ENCODE data around the gene RASGRP3.
A peak's percentile ranks its signal among the peaks of the same experiment; 100 is the strongest.
"Not testable (repeated sequence)": the region's sequence is repeated elsewhere in the genome, so short reads cannot be mapped to it uniquely, and the experiment has no call there.

RASGRP3 gene, protein sequence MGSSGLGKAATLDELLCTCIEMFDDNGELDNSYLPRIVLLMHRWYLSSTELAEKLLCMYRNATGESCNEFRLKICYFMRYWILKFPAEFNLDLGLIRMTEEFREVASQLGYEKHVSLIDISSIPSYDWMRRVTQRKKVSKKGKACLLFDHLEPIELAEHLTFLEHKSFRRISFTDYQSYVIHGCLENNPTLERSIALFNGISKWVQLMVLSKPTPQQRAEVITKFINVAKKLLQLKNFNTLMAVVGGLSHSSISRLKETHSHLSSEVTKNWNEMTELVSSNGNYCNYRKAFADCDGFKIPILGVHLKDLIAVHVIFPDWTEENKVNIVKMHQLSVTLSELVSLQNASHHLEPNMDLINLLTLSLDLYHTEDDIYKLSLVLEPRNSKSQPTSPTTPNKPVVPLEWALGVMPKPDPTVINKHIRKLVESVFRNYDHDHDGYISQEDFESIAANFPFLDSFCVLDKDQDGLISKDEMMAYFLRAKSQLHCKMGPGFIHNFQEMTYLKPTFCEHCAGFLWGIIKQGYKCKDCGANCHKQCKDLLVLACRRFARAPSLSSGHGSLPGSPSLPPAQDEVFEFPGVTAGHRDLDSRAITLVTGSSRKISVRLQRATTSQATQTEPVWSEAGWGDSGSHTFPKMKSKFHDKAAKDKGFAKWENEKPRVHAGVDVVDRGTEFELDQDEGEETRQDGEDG

GRCh38 chr2:33476131-33476792, at the start of gene RASGRP3:
Gene RASGRP3, plus strand, starts transcription at chr2:33476649. Its CDS starts 38,488 bp downstream, at chr2:33515137.
- DNase-seq, result peak; percentile 57

DNA sequence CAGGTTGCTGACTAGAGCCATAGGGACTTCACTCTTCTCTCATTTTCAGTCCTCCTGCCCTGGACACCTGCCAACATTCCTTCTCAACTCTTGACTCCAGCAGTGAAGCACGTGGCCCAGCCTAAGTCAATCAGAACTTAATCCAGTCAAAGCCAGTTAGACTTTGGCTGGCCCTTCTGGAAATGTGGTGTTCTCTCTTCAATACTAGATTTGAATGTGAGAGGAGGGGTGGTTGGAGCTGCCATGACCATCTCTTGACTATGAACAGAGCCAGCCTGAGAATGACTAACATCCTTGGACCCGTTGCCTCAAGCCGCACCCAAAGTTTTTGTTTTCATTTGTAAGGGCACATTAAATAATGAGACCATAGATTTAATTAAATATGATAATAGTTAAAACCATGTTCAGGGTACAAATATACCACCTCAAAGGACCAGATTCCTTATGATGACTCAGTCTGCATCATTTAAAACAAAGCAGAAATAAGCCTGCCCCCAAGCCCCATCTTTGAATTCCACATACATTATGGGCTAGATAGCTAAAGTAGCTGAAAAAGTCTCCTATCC, 49.7 kb upstream of the RASGRP3 start:
- DNase-seq, result no peak

DNA sequence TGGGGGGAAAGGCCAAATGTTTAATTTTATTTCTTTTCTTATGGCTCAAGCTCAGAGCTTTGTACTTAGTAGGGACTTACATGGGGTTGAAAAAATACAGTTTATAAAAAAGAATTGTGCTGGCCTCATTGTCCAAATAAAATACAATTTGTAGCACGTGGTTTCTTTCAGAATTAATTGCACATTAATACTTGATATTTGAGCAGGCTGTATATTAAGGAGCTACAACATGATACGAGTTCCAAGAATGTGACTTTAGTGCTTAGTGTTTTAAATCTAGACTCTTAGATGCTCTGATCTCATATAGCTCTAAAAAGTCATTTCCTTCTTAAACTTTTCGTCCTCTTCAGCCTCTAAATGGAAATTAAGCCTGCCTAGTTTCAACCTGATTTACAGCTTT, 46.4 kb upstream of the RASGRP3 start:
- no peak for DNase-seq

- DNase-seq, result no peak
Observed at GRCh38 chr2:33430856-33431255, 45.6 kb upstream of the RASGRP3 start.

DNA sequence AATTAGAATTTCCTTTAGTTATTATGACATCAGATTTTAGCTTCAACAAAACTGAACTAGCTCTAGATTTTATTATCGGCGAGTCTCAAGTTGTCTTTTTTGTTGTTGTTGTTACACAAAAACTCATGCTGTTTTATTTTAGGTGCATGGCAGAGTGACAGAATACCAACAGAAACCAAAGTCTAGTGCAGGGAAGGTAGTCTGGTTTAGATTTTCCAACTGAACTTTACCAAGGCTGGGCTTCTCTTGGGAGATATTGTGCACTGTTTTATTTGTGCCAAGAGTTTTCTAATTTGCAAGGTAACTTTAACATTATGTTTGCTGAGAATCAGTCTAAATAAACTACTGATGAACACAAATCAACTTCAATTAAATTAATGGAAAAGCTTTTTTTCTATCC, 43.6 kb upstream of the RASGRP3 start:
- no peak for DNase-seq

- no peak for DNase-seq
Observed at GRCh38 chr2:33433279-33434235, 42.9 kb upstream of the RASGRP3 start.

DNA sequence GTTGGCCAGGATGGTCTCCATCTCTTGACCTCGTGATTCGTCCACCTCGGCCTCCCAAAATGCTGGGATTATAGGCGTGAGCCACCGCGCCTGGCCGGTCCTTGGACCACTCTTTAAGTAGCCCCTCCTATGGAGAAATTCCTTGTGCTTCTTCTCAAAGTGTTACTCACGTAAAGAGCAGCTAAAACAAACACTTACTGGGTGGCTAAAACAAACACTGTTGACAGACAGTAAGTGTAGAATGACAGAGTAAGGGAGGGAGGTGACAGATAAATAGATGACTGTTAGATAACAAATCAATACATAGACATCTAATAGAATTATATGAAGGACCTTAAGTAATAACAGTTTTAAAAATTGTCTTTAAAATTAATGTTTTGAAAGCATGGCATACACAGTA, 40.9 kb upstream of the RASGRP3 start:
- DNase-seq, result no peak

GRCh38 chr2:33436083-33436482, 40.4 kb upstream of the RASGRP3 start:
- no peak for DNase-seq

GRCh38 chr2:33437297-33437696, 39.2 kb upstream of the RASGRP3 start:
- DNase-seq, result no peak

DNA sequence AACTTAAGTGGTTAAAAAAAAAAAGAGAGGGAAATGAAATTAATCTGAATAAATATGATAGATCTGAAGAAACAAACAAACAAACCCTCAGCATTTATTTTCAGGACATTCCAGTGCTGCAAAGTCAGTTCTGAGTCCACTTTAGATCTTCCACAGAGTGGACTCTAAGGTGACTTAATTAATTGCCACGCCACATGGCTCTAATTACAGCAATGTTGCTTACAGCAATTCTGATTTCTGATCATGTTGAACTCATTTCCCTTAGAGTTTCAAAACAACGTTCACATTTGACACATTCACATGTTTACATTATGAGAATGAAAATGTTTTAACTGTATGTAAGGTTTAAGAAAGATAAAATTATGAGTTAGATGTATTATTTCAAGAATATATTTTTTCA, 38.6 kb upstream of the RASGRP3 start:
- DNase-seq, result no peak

DNA sequence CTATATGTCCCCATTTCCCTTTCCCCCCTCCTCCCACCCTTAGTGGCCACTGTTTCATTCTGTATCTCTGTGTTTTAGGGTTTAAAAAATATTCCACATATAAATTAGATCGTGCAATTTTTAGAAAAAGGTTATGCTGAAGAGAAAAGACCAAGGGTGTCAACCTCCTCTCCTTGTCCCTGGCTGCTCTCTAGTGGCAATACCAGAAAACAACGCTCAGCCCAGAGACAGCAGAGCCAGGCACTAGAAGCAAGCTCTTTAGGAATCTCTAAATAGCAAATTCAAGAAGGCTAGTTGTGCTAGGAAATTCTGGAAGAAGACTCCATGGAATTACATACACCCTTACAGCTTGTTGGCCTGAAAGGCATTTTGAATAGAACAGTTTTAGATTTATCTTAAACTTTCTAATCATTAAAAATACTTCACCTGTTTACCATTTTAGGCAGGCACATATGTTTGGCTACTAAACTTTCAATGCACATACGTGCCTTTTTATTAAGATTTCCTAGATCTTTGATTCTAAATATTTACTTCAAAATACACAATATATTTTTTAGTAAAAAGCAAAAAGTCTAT, 35.1 kb upstream of the RASGRP3 start:
- DNase-seq, result no peak

- DNase-seq, result not testable (repeated sequence)
Observed at GRCh38 chr2:33442052-33442451, 34.4 kb upstream of the RASGRP3 start.

DNA sequence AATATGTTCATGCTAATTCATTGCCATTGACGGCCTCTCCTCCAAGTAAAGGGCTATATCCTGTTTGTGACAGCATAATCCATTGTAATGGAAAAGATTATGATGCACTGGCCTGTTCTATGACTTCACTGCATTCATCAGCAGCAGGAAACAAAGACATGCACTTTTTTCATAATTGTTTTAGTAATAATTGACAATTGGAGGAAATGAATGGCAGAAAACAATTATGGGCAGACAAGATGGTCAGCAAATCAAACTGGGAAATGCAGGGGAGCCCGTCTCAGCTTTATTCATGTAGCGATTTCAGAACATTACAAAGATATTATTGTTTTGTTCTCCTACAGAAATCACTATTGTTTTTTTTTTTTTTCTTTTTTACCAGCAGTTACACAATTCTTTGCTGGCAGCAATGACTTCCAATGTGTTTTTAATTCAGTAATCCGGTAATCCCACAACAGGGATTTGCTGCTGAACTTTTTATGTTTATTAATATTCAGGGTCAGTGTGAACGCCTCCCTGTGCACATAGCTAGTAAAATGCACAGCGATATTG, 33.8 kb upstream of the RASGRP3 start:
- no peak for DNase-seq

- no peak for DNase-seq
Observed at GRCh38 chr2:33443274-33443829, 33.1 kb upstream of the RASGRP3 start.

DNA sequence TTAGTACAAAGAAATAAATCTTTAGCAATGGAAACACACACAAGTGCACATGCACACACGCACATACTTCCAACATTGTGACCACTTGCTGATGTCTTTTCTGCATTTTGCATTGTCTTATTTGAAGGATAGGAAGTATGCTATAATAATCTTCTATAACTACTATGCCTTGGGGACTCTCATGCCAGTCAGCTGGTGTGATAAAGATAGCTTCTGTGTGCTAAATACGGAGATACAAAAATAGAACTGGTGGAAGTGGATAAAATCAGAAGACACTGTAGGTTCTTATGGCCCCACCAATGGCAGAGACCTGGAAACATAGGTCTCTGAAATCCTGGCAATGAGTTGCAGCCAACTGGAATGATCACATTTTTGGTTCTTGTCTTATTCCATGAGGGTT, 31.5 kb upstream of the RASGRP3 start:
- DNase-seq, result no peak

DNA sequence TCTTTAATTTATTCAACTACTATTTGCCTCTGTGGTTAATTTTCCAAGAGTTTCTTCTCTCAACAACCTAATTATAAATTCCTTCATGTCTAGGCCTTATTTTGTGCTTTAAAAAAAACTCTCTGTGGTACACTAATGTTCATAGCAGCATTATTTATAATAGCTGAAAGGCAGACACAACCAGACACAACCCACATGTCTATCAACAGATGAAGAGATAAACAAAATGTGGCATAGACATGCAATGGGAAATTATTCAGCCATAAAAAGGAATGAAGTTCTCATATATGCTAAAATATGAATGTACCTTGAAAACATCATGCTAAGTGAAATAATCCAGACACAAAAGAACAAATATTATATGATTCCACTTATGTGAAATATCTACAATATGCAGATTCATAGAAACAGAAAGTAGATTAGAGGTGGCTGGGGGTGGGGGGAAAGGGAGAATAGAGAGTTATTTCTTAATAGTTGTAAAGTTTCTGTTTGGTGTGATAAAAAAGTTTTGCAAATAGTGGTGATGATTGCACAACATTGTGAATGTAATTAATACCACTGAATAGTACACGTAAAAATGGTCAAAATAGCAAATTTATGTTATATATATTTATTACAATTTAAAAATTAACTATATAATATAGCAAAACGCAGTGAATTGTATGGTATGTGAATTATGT, 28.1 kb upstream of the RASGRP3 start:
- DNase-seq, result no peak

DNA sequence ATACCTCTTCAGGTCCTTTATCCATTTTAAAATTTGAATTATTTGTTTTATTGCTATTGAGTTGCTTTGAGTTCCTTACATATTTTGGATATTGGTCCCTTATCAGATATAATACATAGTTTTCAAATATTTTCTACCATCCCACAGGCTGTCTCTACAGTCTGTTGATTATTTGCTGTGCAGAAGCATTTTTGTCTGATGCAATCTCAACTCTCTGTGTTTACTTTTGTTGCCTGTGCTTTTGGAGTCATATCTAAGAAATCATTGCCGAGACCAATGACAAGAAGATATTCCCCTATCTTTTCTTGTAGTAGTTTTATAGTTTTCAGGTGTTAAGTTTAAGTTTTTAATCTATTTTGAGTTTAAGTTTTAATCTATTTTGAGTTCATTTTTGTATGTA, 25.2 kb upstream of the RASGRP3 start:
- no peak for DNase-seq

DNA sequence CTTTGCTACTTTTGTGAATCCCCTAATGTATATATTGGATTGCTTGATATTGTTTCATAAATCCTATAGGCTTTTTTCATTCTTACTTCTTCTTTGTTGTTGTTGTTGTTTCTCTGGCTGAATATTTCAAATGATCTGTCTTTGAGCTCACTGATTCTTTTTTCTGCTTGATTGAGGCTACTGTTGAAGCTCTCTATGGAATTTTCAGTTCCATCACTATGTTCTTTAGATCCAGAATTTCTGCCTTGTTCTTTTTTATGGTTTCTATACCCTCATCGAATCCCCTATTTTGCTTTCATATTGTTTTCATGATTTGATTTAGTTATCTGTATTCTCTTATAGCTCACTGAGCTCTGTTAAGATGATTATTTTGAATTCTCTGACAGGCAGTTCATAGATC, 24.6 kb upstream of the RASGRP3 start:
- no peak for DNase-seq

GRCh38 chr2:33452545-33452944, 23.9 kb upstream of the RASGRP3 start:
- DNase-seq, result no peak

DNA sequence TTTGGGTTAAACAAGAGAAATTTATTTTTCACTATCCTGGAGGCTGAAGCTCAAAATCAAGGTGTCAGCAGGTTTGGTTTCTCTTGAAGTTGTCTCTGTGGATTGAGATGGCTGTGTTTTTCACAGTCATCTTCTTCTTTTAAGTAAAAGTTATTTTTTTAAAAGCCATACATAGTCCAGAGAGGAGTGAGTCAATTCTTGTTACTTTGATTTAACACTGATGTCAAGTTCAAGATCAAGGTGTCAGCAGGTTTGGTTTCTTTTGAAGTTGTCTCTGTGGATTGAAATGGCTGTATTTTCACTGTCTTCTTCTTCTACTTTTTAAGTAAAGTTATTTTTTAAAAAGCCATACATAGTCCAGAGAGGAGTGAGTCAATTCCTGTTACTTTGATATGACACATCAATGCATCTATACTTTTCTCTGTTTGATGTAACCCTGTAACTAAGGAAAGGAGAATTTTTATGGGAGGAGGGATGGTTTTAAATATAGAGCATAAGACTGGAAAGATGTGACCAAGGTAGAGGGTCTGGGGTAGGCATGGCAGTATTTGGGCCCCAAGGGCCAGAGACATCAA, 22.5 kb upstream of the RASGRP3 start:
- DNase-seq, result no peak
